ENCODE data around the gene TAMALIN.

Gene TAMALIN

GRCh38 chr12:52057638-52058576, 51.2 kb downstream of the TAMALIN start:
- no peak overlapping the region for H3K4me3 ChIP-seq (ENCODE audit: control insufficient read depth, low read depth, low read length)
- TF ChIP-seq CTCF (conservative IDR thresholded peaks at IDR 0.05; ENCODE audit: control insufficient read depth, insufficient read depth, low read depth, low read length) = no peak
- no peak for DNase-seq (ENCODE audit: low read depth)

GRCh38 chr12:52058631-52059361, 52.0 kb downstream of the TAMALIN start:
- no peak for DNase-seq (ENCODE audit: low read depth)
- H3K4me3 ChIP-seq (ENCODE audit: control insufficient read depth, low read depth, low read length) = no peak overlapping the region
- no peak for TF ChIP-seq CTCF (conservative IDR thresholded peaks at IDR 0.05; ENCODE audit: control insufficient read depth, insufficient read depth, low read depth, low read length)

- TF ChIP-seq CTCF (conservative IDR thresholded peaks at IDR 0.05; ENCODE audit: control insufficient read depth, insufficient read depth, low read depth, low read length) = no peak
- no peak overlapping the region for H3K4me3 ChIP-seq (ENCODE audit: control insufficient read depth, low read depth, low read length)
- peak; percentile 63 for DNase-seq (ENCODE audit: low read depth)
Measured at GRCh38 chr12:52059582-52060497, 53.1 kb downstream of the TAMALIN start.

- no peak for TF ChIP-seq CTCF (conservative IDR thresholded peaks at IDR 0.05; ENCODE audit: control insufficient read depth, insufficient read depth, low read depth, low read length)
- no peak for DNase-seq (ENCODE audit: low read depth)
- no peak overlapping the region for H3K4me3 ChIP-seq (ENCODE audit: control insufficient read depth, low read depth, low read length)
Measured at GRCh38 chr12:52060498-52061177, 53.9 kb downstream of the TAMALIN start.

GRCh38 chr12:52061470-52062166, 54.9 kb downstream of the TAMALIN start:
- no peak overlapping the region for H3K4me3 ChIP-seq (ENCODE audit: control insufficient read depth, low read depth, low read length)
- no peak for DNase-seq (ENCODE audit: low read depth)
- TF ChIP-seq CTCF (conservative IDR thresholded peaks at IDR 0.05; ENCODE audit: control insufficient read depth, insufficient read depth, low read depth, low read length) = no peak
